Measurements from ENCODE around the gene MYOM1.

DNA sequence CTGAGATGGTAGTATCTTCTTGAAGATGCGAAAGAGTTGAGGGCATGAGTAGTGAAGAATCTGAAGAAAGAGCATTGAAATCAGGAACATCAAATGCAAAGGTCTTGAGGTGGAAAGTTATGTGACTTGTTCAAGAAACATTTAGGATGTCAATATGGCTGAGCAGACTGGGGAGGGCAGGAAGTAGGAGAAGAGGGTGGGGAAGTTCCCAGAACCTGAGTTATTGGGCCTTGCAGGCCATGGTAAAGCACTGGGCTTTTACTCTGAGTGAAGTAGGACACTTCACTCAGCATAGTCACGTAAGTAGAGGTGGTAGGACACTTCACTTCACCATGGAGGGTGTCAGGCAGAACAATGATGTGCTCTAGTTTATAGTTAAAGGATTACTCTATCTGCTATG is 16.1 kb upstream of the MYOM1 start:
- TF ChIP-seq, protein P1, sequence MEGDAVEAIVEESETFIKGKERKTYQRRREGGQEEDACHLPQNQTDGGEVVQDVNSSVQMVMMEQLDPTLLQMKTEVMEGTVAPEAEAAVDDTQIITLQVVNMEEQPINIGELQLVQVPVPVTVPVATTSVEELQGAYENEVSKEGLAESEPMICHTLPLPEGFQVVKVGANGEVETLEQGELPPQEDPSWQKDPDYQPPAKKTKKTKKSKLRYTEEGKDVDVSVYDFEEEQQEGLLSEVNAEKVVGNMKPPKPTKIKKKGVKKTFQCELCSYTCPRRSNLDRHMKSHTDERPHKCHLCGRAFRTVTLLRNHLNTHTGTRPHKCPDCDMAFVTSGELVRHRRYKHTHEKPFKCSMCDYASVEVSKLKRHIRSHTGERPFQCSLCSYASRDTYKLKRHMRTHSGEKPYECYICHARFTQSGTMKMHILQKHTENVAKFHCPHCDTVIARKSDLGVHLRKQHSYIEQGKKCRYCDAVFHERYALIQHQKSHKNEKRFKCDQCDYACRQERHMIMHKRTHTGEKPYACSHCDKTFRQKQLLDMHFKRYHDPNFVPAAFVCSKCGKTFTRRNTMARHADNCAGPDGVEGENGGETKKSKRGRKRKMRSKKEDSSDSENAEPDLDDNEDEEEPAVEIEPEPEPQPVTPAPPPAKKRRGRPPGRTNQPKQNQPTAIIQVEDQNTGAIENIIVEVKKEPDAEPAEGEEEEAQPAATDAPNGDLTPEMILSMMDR (conservative IDR thresholded peaks at IDR 0.05; ENCODE audit: low read depth, low read length), result no peak
- no peak for TF ChIP-seq EZH2 (IDR thresholded peaks at IDR 0.05; ENCODE audit: borderline replicate concordance, low read depth, low read length, poor library complexity, severe bottlenecking)
